ENCODE measurements around the gene ISLR. TPM values are rescaled to one million over a fixed set of nuclear protein-coding genes. Genes with fewer than 3 reads are reported as not detected.

ISLR gene
- total and polyA plus RNA-seq, 2 of the 8 experiments (the other 6 are each of a cell fraction or from before 2014, with no cell fraction given): 0.29 to 0.35 TPM

- TF ChIP-seq, protein P1, sequence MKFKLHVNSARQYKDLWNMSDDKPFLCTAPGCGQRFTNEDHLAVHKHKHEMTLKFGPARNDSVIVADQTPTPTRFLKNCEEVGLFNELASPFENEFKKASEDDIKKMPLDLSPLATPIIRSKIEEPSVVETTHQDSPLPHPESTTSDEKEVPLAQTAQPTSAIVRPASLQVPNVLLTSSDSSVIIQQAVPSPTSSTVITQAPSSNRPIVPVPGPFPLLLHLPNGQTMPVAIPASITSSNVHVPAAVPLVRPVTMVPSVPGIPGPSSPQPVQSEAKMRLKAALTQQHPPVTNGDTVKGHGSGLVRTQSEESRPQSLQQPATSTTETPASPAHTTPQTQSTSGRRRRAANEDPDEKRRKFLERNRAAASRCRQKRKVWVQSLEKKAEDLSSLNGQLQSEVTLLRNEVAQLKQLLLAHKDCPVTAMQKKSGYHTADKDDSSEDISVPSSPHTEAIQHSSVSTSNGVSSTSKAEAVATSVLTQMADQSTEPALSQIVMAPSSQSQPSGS (IDR thresholded peaks at IDR 0.05; ENCODE audit: low read length): no peak
- TF ChIP-seq RNF2 (IDR thresholded peaks at IDR 0.05; ENCODE audit: borderline replicate concordance, low read depth, low read length, missing control alignments, poor library complexity, severe bottlenecking) (peak; percentile 84), POLR2AphosphoS5 (IDR thresholded peaks at IDR 0.05; ENCODE audit: low read depth, low read length) (no peak), CHD2 (IDR thresholded peaks at IDR 0.05; ENCODE audit: low read length) (no peak), JUN (IDR thresholded peaks at IDR 0.05; ENCODE audit: low read depth, low read length) (no peak), EGR1 (IDR thresholded peaks at IDR 0.05; ENCODE audit: borderline replicate concordance, low read depth, low read length) (no peak), ATF3 (IDR thresholded peaks at IDR 0.05; ENCODE audit: insufficient read depth, low read depth, low read length) (no peak), CBX5 (IDR thresholded peaks at IDR 0.05; ENCODE audit: low read depth, low read length) (no peak), PHF8 (conservative IDR thresholded peaks at IDR 0.05; ENCODE audit: low read depth, low read length) (0 out of 2 replicates have a peak, but pooled peaks have one; percentile 24), TAF7 (optimal IDR thresholded peaks at IDR 0.05; ENCODE audit: borderline replicate concordance, low read depth, low read length) (no peak), SUZ12 (IDR thresholded peaks at IDR 0.05; ENCODE audit: low read length) (peak; percentile 87), POU5F1 (IDR thresholded peaks at IDR 0.05; ENCODE audit: low read depth, low read length) (no peak), ZNF274 (IDR thresholded peaks at IDR 0.05; ENCODE audit: borderline replicate concordance, extremely low read depth, low read length) (no peak), HDAC6 (IDR thresholded peaks at IDR 0.05; ENCODE audit: low read depth, low read length) (no peak), SRF (IDR thresholded peaks at IDR 0.05; ENCODE audit: low read depth, low read length) (no peak), SP4 (IDR thresholded peaks at IDR 0.05; ENCODE audit: low read length) (no peak), BRCA1 (IDR thresholded peaks at IDR 0.05; ENCODE audit: low read depth, low read length) (no peak), GTF2F1 (IDR thresholded peaks at IDR 0.05; ENCODE audit: borderline replicate concordance, low read depth, low read length) (no peak)
- TF ChIP-seq, protein P2, sequence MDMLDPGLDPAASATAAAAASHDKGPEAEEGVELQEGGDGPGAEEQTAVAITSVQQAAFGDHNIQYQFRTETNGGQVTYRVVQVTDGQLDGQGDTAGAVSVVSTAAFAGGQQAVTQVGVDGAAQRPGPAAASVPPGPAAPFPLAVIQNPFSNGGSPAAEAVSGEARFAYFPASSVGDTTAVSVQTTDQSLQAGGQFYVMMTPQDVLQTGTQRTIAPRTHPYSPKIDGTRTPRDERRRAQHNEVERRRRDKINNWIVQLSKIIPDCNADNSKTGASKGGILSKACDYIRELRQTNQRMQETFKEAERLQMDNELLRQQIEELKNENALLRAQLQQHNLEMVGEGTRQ (IDR thresholded peaks at IDR 0.05; ENCODE audit: low read length): no peak
These were observed 40.5 kb upstream of the ISLR start (continued) for GRCh38 chr15:74132681-74133651.

Data from H1 (cell line).